ENCODE results near the gene PAAF1.
"Not testable (repeated sequence)": the region's sequence is repeated elsewhere in the genome, so short reads cannot be mapped to it uniquely, and the experiment has no call there.

The PAAF1 gene

DNA sequence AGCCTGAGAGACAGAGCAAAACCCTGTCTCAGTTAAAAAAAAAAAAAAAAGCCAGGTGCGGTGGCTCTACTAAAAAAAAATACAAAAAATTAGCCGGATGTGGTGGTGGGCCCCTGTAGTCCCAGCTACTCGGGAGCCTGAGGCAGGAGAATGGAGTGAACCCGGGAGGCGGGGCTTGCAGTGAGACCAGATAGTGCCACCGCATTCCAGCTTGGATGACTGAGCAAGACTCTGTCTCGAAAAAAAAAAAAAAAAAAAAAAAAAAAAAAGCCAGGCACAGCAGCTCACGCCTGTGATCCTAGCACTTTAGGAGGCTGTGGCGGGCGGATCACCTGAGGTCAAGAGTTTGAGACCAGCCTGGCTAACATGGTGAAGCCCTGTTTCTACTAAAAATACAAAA lies 3.6 kb downstream of the PAAF1 start:
- not testable (repeated sequence) for DNase-seq (ENCODE audit: low read depth, low spot score)

DNA sequence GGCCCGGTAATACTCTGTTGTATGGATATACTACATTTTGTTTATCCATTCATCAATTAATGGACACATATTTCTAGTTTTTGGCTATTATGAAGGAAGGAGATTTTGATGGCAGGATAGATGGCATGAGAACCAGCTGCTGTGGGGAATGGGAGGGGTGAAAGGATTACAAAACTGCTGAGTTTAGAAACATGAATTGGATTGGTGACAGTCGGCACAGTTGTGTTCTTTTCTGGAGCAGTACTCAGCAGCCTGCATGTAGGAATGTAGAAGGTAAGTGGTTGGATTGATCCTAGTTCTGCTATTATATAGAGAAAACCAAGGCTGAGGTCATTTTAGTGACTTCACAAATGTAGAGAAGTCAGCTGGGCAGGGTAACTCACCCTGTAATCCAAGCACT lies 7.1 kb downstream of the PAAF1 start:
- DNase-seq (ENCODE audit: low read depth, low spot score) = no peak

DNA sequence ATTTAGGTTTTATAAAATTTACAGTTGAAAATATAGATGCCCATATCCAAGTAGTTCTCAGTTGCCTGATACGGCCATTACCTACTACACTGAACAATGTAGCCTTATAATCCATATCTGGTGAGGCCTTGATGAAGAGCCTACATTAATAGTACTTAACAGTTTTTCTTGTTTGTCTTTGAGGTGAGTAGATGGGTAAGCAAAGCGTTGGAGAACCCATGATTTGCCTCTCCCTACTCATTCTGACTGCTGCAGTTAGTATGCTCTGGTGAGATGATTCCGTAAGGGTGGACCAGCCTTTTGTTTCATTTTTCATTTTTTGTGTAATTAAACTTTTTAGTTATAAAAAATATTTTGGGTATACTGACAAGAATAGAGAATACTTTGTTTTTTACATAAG lies 11.4 kb downstream of the PAAF1 start:
- no peak for DNase-seq (ENCODE audit: low read depth, low spot score)

DNA sequence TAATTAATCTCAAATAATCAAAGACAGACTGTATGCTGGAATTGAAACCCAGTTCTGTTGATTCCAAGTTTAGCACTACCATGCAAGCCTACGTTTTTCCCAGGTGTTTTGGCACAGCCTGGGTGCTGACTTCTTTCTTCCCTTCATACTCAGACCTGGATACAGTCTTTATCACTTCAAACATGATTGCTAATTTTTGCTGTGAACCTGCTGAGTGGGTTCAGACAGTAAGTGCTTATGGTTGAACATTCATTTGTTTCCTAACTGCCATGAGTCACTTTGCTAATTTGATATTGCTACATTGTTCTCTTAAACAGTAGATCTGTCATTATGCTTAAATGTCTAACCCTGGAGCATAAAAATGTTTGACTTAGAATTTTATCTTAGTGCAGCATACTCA lies 12.2 kb downstream of the PAAF1 start:
- DNase-seq (ENCODE audit: low read depth, low spot score) = no peak

DNA sequence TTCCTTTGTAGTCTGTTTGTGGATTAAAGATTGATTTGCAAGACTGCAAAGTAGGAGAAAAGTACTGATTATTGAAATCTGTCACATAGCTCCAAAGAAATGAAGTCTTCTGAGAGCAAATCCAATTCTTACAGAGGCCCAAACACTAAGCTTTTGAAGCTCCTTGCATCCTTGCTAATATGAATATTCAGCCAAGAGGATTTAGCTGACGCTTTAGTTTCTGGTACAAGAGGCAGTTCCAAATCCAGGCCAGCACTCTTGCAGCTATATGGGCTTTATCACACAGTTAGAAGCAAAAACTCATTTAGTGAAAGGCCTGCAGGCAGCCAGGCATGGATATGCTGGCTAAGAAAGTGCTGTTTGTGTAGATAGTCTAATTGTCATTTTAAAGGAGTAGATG lies 12.7 kb downstream of the PAAF1 start:
- DNase-seq (ENCODE audit: low read depth, low spot score) = no peak

DNA sequence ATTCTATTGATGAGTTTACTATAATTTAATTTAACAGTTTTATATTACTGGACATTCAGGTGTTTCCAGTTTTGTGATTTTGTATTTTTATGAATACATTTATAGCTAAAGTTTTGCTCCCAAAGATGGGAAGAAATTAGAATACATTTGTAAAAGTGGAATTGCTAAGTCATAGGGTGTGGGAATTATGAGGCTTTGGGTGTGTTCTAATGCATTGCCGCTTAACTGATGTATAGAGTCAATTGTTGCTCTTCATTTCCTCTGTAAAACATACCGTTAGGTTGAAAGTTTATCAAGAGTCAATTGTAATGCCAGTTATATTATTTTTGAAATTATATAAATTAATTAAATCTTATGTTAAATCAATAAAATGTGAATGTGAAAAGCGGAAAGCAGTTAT lies 16.2 kb downstream of the PAAF1 start:
- DNase-seq (ENCODE audit: low read depth, low spot score) = no peak

DNA sequence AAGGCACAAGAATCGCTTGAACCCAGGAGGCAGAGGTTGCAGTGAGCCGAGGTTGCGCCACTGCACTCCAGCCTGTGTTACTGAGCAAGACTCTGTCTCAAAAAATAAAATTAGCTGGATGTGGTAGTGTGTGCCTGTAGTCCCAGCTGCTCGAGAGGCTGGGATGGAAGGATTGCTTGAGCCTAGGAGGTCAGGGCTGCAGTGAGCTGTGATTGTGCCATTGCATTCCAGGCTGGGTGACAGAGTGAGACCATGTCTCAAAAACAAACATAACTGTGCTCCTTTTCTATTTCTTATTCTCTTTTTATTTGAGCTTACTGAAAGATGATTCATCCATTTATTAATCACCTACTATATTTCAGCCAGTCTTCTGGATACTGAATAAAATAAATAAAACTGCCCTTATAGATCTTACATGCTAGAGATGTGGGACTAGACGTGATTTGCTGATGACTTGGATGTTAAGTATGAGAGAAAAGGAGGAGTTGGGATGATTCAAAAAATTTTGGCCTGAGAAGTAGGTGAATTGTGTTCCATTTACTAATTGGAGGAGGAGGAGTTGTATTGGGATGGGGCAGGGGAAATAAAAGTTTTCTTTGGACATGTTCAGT lies 18.0 kb downstream of the PAAF1 start:
- DNase-seq (ENCODE audit: low read depth, low spot score) = no peak

DNA sequence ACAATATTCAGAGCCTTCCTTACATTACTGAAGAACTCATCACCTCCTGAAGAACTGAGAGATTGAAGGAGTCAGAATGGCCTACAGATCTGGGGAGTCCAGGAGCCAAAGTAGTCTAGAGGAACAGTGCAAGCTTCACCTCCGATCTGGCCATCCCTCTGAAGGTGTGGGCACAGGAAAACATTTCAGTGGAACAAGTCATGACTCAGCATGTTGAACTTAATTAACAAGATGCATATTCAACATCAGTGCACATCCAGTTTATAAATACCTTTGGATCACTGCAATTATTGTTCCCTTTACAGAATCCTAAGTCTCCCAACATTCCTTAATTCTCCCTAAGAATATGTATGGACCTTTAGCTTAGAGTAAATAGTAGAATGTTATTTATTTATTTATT lies 25.5 kb downstream of the PAAF1 start:
- DNase-seq (ENCODE audit: low read depth, low spot score) = no peak

DNA sequence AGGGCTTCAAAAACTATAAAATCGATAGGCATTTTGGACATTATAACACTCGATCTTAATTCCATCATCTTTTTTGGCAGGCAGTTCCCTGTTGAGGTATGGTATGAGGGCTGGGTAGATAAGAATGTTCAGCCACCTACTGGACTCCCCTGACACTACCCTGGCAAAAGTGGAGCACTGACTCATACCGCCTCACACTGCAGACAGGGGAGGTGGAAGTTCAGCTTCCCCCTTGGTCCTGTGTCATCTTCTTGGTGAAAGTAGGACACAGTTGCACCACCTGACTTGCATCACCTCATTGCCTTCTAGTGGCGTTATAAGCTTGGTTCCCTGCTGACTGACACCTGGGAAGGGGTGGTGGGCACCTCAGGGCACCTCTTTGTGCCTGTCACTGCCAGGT lies 30.4 kb downstream of the PAAF1 start:
- DNase-seq (ENCODE audit: low read depth, low spot score) = peak; percentile 47

DNA sequence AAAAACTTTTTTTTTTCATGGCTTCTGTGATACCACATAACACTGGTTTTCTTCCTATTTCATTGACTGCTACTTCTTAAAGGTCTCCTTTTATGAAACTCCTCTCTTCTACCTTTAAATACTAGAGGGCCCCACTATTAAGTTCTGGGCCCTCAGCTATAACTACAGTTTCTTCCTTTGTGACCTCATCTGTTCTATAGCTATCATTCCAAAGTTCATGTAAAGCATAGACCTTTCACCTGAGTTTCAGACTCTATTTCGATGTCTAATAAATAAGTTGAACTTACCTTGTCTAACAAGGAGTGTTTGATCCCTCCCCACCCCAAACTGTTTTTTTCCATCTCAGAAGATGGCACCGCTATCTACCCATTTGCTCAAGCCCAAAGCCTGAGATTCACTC lies 35.2 kb downstream of the PAAF1 start:
- no peak for DNase-seq (ENCODE audit: low read depth, low spot score)

DNA sequence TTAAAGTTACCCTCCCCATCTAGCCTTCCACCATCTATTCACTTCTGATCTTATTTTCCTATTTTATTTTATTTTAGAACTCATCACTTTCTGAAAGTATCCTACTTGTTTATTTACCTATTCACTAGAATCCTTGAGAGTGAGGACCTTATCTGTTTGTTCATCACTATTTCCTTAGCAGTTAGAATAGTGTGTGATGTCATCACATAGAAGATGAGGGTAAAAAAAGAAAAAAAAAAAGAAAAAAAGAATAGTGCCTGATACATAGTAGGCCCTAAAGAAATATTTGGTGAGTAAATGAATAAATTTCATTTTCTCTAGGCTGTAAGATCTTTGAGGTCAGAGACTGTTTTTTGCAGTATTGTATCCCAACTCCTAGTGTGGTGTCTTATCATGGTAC lies 36.7 kb downstream of the PAAF1 start:
- DNase-seq (ENCODE audit: low read depth, low spot score) = no peak

DNA sequence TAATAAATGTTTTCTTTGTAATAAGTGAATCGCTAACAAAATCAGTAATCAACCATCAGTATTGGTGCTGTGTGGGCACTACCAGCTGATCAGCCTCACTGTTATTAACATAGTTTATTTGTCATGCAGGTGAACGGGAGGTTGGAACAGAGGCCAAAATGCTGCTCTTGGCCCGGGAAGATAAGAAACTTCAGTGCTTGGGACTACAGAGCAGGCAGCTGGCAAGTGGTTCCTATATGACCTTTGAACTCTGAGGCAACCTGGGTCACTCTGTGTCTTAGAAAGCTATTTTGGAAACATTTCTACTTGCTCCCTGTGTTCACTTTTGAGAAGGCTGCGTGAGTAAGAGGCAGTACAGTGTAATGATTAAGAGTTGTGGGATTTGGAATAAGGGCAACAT lies 37.5 kb downstream of the PAAF1 start:
- DNase-seq (ENCODE audit: low read depth, low spot score) = no peak

DNA sequence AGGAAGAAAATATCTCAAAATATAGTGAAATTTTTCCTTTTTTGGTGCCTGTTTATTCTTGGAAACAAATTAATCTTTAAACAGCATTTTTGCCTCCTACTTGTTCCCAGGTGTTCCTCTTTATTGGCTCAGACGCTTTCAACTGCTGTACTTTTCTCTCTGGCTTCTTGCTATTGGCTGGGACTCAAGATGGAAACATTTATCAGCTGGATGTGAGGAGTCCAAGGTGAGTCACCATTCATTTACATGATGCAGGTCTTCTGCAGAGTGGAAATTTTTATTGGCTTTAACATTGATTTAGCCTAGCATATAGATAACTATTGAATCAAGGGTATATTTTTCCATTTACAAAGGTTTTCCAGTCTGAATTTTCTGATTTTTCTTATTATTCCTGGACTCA lies 39.6 kb downstream of the PAAF1 start:
- peak; percentile 38 for DNase-seq (ENCODE audit: low read depth, low spot score)

DNA sequence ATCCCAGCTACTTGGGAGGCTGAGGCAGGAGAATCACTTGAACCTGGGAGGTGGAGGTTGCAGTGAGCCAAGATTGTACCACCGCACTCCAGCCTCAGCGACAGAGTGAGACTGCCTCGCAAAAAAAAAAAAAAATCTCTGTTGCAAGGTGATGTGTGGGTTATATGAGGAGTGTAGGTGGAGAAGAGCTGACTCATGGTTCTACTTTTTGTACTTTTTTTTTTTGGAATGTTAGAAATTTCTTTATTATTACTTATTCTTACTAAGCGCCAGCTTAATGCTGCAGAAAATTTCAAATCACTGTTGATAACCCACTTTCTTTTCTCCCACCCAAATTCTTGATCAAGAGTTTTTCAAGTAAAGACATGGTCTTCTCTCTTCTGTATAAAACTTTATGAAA lies 44.4 kb downstream of the PAAF1 start:
- no peak for DNase-seq (ENCODE audit: low read depth, low spot score)

DNA sequence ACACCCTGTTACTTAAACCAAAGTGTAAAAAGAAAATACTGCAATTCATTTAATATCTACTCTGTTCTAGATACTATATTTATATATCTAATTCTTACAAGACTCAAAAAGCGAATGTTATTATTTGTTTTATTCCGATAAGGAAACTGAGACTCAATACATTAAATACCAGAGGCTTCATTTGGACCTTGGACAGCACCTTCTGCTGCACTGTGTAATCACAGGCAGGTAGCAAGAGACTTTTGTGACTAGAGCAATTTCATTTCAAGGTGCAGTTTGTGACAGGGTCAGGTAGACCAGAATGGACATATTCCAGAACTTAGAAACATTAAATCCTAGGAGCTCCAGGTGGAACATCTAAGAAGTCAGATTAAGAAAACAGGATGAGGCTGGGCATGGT lies 52.6 kb downstream of the PAAF1 start:
- no peak for DNase-seq (ENCODE audit: low read depth, low spot score)

DNA sequence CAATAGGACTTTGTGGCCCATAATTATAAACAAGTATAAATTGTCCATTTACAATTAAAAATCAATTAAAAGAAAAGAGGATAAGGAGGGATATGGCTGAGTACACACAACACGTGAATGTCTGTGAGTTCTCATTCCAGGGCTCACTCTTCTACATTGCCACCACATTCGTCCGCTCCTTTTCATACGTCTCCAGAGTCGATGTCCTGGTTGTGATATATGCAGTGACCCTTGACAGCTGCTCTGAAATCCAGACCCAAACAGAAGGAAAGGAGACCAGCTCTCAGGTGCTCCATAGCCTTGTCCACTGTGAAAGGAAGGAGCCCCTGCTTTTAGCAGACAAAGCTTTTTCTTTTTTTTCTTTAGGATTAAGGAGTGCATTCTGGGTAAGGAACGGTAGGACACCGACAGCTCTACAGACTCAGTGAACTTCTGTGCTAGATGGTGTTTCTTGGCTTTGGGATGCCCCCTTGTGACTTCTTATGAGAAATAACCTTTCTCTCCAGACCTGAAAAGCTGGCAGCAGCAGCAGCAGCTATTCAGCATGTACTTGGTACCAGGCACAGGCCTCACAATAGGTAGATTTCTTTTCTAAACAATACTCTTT lies 54.3 kb downstream of the PAAF1 start:
- peak; percentile 85 for DNase-seq (ENCODE audit: low read depth, low spot score)

DNA sequence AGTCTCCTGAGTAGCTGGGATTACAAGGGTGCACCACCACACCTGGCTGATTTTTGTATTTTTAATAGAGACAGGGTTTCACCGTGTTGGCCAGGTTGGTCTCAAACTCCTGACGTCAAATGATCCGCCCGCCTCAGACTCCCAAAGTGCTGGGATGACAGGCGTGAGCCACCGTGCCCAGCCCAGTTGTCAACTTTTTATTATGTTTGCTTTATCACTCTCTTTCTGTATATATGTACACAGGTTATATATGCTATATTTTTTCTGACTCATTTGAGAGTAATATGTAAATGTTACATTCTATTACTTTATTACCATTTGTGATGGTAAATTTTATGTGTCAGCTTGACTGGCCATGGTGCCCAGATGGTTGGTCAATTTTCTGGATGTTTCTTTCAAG lies 55.2 kb downstream of the PAAF1 start:
- no peak for DNase-seq (ENCODE audit: low read depth, low spot score)

DNA sequence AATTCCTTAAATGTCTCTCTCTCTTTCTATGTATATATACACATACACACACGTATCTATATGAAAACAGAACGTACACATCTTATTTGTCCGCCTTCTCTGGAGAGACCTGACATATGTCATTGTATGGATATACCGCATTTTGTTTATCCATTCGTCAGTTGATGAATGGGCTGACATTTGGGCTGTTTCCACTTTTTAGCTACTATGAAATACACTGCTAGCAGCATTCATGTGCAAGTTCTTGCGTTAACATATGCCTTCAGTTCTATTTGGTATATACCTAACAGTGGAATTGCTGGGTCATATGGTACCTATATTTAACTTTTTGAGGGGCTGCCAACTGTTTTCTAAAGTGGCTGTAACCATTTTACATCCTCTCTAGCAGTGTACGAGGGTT lies 56.0 kb downstream of the PAAF1 start:
- DNase-seq (ENCODE audit: low read depth, low spot score) = no peak

DNA sequence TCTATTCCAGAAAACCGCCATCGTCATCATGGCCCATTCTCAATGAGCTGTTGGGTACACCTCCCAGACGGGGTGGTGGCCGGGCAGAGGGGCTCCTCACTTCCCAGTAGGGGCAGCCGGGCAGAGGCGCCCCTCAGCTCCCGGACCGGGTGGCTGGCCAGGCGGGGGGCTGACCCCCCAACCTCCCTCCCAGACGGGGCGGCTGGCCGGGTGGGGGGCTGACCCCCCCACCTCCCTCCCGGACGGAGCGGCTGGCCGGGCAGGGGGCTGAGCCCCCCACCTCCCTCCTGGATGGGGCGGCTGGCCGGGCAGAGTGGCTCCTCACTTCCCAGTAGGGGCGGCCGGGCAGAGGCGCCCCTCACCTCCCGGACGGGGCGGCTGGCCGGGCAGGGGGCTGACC lies 59.2 kb downstream of the PAAF1 start:
- DNase-seq (ENCODE audit: low read depth, low spot score) = not testable (repeated sequence)

DNA sequence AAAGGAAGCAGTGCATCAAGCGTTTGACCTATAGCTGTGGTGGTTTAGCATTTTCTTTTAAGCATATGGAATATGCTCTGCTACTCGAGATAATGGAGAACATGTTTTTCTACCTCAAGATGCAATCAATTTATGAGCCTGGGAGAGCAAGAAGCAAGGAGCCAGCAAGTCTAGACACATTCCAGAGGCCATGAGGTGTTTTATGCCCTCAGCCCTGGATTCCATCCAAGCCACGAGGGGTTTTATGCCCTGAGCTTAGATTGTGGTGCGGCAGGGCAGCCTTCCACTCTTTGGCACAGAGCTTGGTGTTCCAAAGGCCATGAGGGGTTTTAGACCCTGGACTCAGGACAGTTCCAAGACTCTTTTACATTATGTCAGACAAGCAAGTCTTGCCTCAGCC lies 62.3 kb downstream of the PAAF1 start:
- DNase-seq (ENCODE audit: low read depth, low spot score) = peak; percentile 27

DNA sequence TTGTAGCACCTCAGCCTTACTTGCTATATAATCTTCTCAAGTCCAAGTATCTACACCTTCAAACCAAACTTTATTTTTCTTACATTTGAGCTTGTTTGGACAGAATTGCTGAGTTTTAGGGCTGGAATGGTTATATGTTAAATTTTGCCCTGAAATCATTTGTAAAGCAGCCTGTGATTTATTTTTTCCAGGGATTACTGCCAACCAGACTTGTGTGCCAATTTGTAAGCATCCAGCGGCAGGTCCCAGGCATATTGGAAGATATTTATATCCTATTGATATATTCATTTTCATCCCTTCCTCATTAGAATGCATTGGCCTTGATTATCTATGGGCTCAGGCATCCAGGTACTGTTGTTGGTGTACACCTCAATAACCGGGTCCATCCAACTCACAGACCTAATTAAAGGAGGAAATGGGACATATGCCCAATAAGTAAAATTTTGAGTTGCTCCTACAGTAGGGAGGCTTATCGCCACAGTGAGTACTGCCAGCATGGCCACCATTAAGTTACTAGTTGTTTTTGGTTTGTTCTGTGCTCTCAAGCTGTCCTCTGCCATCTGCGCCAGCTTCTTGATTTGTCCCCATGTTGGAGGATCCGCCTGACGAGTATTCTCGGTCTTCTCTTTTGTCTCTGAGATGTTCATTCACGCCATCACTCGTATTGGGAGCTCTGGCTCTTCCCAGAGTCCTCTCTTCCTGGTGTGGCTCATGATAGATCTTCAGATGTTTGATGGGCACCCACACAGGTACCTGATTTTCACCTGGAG lies 64.2 kb downstream of the PAAF1 start:
- no peak for DNase-seq (ENCODE audit: low read depth, low spot score)

DNA sequence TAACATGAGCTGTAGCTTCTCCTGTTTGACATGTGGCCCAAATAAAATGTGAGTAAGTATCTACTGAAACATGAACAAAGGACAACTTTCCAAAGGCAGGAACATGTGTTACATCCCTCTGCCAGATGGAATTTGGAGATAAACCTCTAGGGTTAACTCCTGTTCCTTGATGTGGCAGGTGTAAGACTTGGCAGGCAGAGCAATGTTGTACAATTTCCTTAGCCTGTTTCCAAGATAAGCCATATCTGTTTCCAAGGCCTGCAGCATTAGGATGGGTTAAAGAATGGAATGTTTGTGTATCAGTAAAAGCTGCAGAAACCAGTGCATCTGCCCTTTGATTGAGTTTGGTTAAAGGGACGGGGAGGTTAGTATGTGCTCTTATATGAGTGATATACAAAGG lies 65.2 kb downstream of the PAAF1 start:
- no peak for DNase-seq (ENCODE audit: low read depth, low spot score)

DNA sequence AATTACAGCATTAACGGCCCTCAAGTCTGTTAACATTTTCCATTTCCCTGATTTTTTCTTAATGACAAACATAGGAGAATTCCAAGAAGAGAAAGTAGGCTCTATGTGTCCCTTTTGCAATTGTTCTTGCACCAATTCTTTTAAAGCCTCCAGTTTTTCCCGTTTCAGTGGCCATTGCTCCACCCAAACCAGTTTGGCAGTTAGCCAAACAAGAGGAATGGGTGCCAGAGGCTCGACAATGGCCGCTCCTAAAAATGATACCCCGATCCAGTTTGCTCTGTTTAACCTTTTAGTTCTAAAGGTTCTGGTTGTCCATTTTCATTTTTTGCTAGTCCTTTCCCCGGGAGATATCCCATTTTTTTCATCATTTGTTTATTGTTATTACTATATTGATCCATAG lies 67.3 kb downstream of the PAAF1 start:
- no peak for DNase-seq (ENCODE audit: low read depth, low spot score)
